Stimulated activated CD4-positive, alpha-beta T cell treated with anti-CD3 and anti-CD28 coated beads, Interleukin-12 subunit alpha, Interleukin-12 subunit beta, amount 100 ng/mL, for 4 hours (primary cell): Measurements from ENCODE around the gene C1orf159.
"Not testable (repeated sequence)": the region's sequence is repeated elsewhere in the genome, so short reads cannot be mapped to it uniquely, and the experiment has no call there.

Experiments
- DNase-seq: peaks from one replicate; pipeline ENCODE4 v3.0.0-alpha.2; 2020

Gene C1orf159

GRCh38 chr1:1079408-1080121 lies 36.3 kb downstream of the C1orf159 start:
- peak; percentile 36 for DNase-seq

GRCh38 chr1:1077396-1077795 lies 38.5 kb downstream of the C1orf159 start:
- DNase-seq, result not testable (repeated sequence)

- no peak for DNase-seq
Measured at GRCh38 chr1:1075148-1075935, 40.5 kb downstream of the C1orf159 start.

GRCh38 chr1:1074631-1075147 lies 41.2 kb downstream of the C1orf159 start:
- no peak for DNase-seq

GRCh38 chr1:1073743-1074587 lies 41.9 kb downstream of the C1orf159 start, which contains the start of gene RNF223:
Gene RNF223, minus strand, starts transcription at chr1:1074306. Its CDS starts 1,740 bp downstream, at chr1:1072566.
- no peak for DNase-seq

- DNase-seq, result no peak
Measured at GRCh38 chr1:1072849-1073742, 42.8 kb downstream of the C1orf159 start.

- no peak for DNase-seq
Measured at GRCh38 chr1:1072299-1072848, 43.5 kb downstream of the C1orf159 start.

GRCh38 chr1:1071486-1072298 lies 44.2 kb downstream of the C1orf159 start:
- no peak for DNase-seq

GRCh38 chr1:1069711-1070676 lies 45.9 kb downstream of the C1orf159 start:
- DNase-seq, result no peak

- peak; percentile 89 for DNase-seq
Measured at GRCh38 chr1:1069056-1069710, 46.7 kb downstream of the C1orf159 start.

- DNase-seq, result no peak
Measured at GRCh38 chr1:1068517-1069055, 47.3 kb downstream of the C1orf159 start.

GRCh38 chr1:1067860-1068516 lies 47.9 kb downstream of the C1orf159 start:
- no peak for DNase-seq

GRCh38 chr1:1067284-1067859 lies 48.5 kb downstream of the C1orf159 start:
- no peak for DNase-seq

- DNase-seq, result no peak
Measured at GRCh38 chr1:1066403-1067283, 49.2 kb downstream of the C1orf159 start.

GRCh38 chr1:1065940-1066304 lies 50.0 kb downstream of the C1orf159 start:
- DNase-seq, result not testable (repeated sequence)

GRCh38 chr1:1065265-1065939 lies 50.5 kb downstream of the C1orf159 start:
- DNase-seq, result no peak
